Fibroblast of peridontal ligament (primary cell): ENCODE measurements around the gene KDM5C.

ENCODE experiments used
- DNase-seq: peaks from one replicate; pipeline ENCODE4 v3.0.0-alpha.2; 2010; ENCODE audit errors: extremely low read depth

The KDM5C gene

GRCh38 chrX:53224860-53225797, at the start of gene KDM5C:
Gene KDM5C (minus strand): TSS chrX:53225207. CDS start chrX:53224889, 318 bp downstream.
- DNase-seq, result peak; percentile 91

GRCh38 chrX:53272808-53273337, 47.9 kb upstream of the KDM5C start:
- no peak for DNase-seq

- no peak for DNase-seq
Measured at GRCh38 chrX:53269536-53270107, 44.6 kb upstream of the KDM5C start.

- DNase-seq, result no peak
Measured at GRCh38 chrX:53268173-53268572, 43.2 kb upstream of the KDM5C start.

GRCh38 chrX:53266914-53267313, 41.9 kb upstream of the KDM5C start:
- no peak for DNase-seq

- peak; percentile 82 for DNase-seq
Measured at GRCh38 chrX:53265771-53266574, 41.0 kb upstream of the KDM5C start.

- DNase-seq, result no peak
Measured at GRCh38 chrX:53263597-53264094, 38.6 kb upstream of the KDM5C start.

- DNase-seq, result peak; percentile 47
Measured at GRCh38 chrX:53262918-53263394, 37.9 kb upstream of the KDM5C start.

GRCh38 chrX:53262189-53262917, 37.3 kb upstream of the KDM5C start:
- DNase-seq, result no peak

- DNase-seq, result no peak
Measured at GRCh38 chrX:53261355-53261972, 36.5 kb upstream of the KDM5C start.

GRCh38 chrX:53260836-53261235, 35.8 kb upstream of the KDM5C start:
- no peak for DNase-seq

- DNase-seq, result no peak
Measured at GRCh38 chrX:53257670-53258423, 32.8 kb upstream of the KDM5C start.

GRCh38 chrX:53257166-53257565, 32.2 kb upstream of the KDM5C start:
- no peak for DNase-seq

GRCh38 chrX:53256446-53257041, 31.5 kb upstream of the KDM5C start:
- no peak for DNase-seq

GRCh38 chrX:53255738-53256191, 30.8 kb upstream of the KDM5C start:
- no peak for DNase-seq

GRCh38 chrX:53254570-53255461, 29.8 kb upstream of the KDM5C start:
- no peak for DNase-seq

GRCh38 chrX:53253293-53254020, 28.4 kb upstream of the KDM5C start:
- DNase-seq, result no peak

GRCh38 chrX:53251307-53251706, 26.3 kb upstream of the KDM5C start:
- peak; percentile 53 for DNase-seq
